GM21723 (cell line): ENCODE data around the gene EDARADD.

Experiments
- ATAC-seq: cut with Tn5 transposase; IDR thresholded peaks from one replicate; pipeline ENCODE4 v1.9.1; 2021; ENCODE audit warnings: mild to moderate bottlenecking, moderate library complexity; ENCODE audit not compliant: unreplicated experiment

EDARADD gene

GRCh38 chr1:236511735-236512418, 117.8 kb downstream of the EDARADD start:
- ATAC-seq, result no peak

GRCh38 chr1:236514703-236515442, 120.8 kb downstream of the EDARADD start:
- no peak for ATAC-seq

- no peak for ATAC-seq
Measured at GRCh38 chr1:236515443-236515958, 121.4 kb downstream of the EDARADD start.

GRCh38 chr1:236516929-236517704, 123.0 kb downstream of the EDARADD start:
- ATAC-seq, result no peak

- no peak for ATAC-seq
Measured at GRCh38 chr1:236518322-236518721, 124.2 kb downstream of the EDARADD start.

- no peak for ATAC-seq
Measured at GRCh38 chr1:236520445-236521005, 126.4 kb downstream of the EDARADD start.

- peak; percentile 17 for ATAC-seq
Measured at GRCh38 chr1:236522937-236523703, 129.0 kb downstream of the EDARADD start.

- ATAC-seq, result peak; percentile 68
Measured at GRCh38 chr1:236523704-236524141, 129.6 kb downstream of the EDARADD start, which contains the start of gene LGALS8. Gene LGALS8, plus strand, starts transcription at chr1:236523982. Its CDS starts 2,089 bp downstream, at chr1:236526071.

- ATAC-seq, result peak; percentile 90
Measured at GRCh38 chr1:236524142-236524894, 130.2 kb downstream of the EDARADD start.

- ATAC-seq, result peak; percentile 11
Measured at GRCh38 chr1:236524895-236525184, 130.8 kb downstream of the EDARADD start.

- no peak for ATAC-seq
Measured at GRCh38 chr1:236526079-236526478, 132.0 kb downstream of the EDARADD start.

- ATAC-seq, result no peak
Measured at GRCh38 chr1:236530286-236530685, 136.2 kb downstream of the EDARADD start.

- no peak for ATAC-seq
Measured at GRCh38 chr1:236530959-236531358, 136.9 kb downstream of the EDARADD start.

GRCh38 chr1:236532850-236533249, 138.8 kb downstream of the EDARADD start:
- no peak for ATAC-seq

- ATAC-seq, result no peak
Measured at GRCh38 chr1:236534151-236534651, 140.1 kb downstream of the EDARADD start.
